Sigmoid colon (tissue), 7 donors: Measurements from ENCODE around the gene RTN3. TPM values are rescaled to one million over a fixed set of nuclear protein-coding genes. Genes with fewer than 3 reads are reported as not detected.
"Not testable (repeated sequence)": the region's sequence is repeated elsewhere in the genome, so short reads cannot be mapped to it uniquely, and the experiment has no call there.

Experiments
- DNase-seq: peaks from one replicate; pipeline ENCODE4 v3.0.0-alpha.2; 2019
- H3K27ac ChIP-seq, 4 donors: fragments of 200-600 bp; sonication (generic); one replicate each; pipeline ENCODE4 v1.5.1; 2016 to 2019; ENCODE audit warnings: mild to moderate bottlenecking in 1 of 4
- H3K27me3 ChIP-seq, 3 donors: fragments of 200-600 bp; sonication (generic); one replicate each; pipeline ENCODE4 v1.5.1; 2019; ENCODE audit warnings: mild to moderate bottlenecking in 1 of 3
- H3K36me3 ChIP-seq, 4 donors: fragments of 200-600 bp; sonication (generic); one replicate each; pipeline ENCODE4 v1.5.1; 2016 to 2019
- H3K4me1 ChIP-seq, 4 donors: fragments of 200-600 bp; sonication (generic); one replicate each; pipeline ENCODE4 v1.5.1; 2017 to 2019
- H3K4me3 ChIP-seq, 4 donors: fragments of 200-600 bp; sonication (generic); one replicate each; pipeline ENCODE4 v1.5.1; 2017 to 2019; ENCODE audit warnings: mild to moderate bottlenecking in 2 of 4, moderate library complexity in 1 of 4
- H3K9me3 ChIP-seq, 4 donors: fragments of 200-600 bp in 3 of 4; sonication (generic) in 3 of 4; one replicate each; pipeline versions ENCODE4 v1.5.1 to v1.6.1; 2013 to 2019
- CTCF ChIP-seq, 4 experiments: fragments of 450-650 bp in 3 of 4; fragments of 200-600 bp in 1 of 4; IDR thresholded peaks; one replicate each; pipeline ENCODE4 v1.5.1; 2016 to 2019; ENCODE audit warnings: antibody characterized with exemption in 4 of 4, mild to moderate bottlenecking in 3 of 4, moderate library complexity in 2 of 4
- EP300 ChIP-seq, 4 donors: sonication (generic); formaldehyde crosslinking; IDR thresholded peaks; one replicate each; pipeline ENCODE4 v1.6.1; 2017; ENCODE audit warnings: antibody characterized with exemption in 4 of 4
- POLR2A ChIP-seq, 2 donors: fragments of 450-650 bp; IDR thresholded peaks; one replicate each; pipeline ENCODE4 v1.6.1; 2016; ENCODE audit warnings: antibody characterized with exemption in 2 of 2, mild to moderate bottlenecking in 2 of 2, moderate library complexity in 2 of 2
- POLR2AphosphoS5 ChIP-seq, 4 donors: sonication (generic); formaldehyde crosslinking; IDR thresholded peaks; one replicate each; pipeline ENCODE4 v1.6.1; 2017; ENCODE audit warnings: antibody characterized with exemption in 4 of 4
- WGBS, 2 donors: extraction: QIAGEN DNeasy Blood & Tissue Kit; methylation state at CpG; one replicate each; pipeline ENCODE4 v1.1.7; 2013; 5-methylcytosine and 5-hydroxymethylcytosine counted together
- intact Hi-C: fragments of 100-400 bp; cut with DNase I; formaldehyde crosslinking; loops from one replicate; pipeline ENCODE4 v1.15.1; 2023
- polyA plus RNA-seq, 3 donors: library from polyadenylated mRNA; stranded (reverse); fragments of 200-250 nt; gene quantifications; one replicate each; pipeline ENCODE4 v1.2.3, GENCODE V29; 2013
- total RNA-seq, 4 donors: library from RNA; depleted of rRNA; stranded (reverse); fragments of >200 nt; gene quantifications; one replicate each; pipeline ENCODE4 v1.1.0, GENCODE V29; 2016
- donor health status: healthy with polysubstance abuse.
- donor health status: Bipolar disorder and iron deficiency.
- donor health status: healthy.

The RTN3 gene
- total and polyA plus RNA-seq, 7 donors = 24.6 to 105 (median 89.5) TPM

- intact Hi-C loops = no loop called here
- WGBS, 2 donors = 3 to 6% methylated on average over 19 of the region's 19 CpGs
- Histone ChIP-seq H3K27ac (peak overlapping the region; percentile 94 to 97 (median 97)), H3K9me3 (no peaks in the 10 kb centered on the region), H3K27me3 (no peaks in the 10 kb centered on the region), H3K4me3 (peak overlapping the region; percentile 79 to 98 (median 87)), H3K36me3 (no peaks in the 10 kb centered on the region), H3K4me1 (peaks cover 0 to 43% (median 37%) of the 10 kb centered on the region in 4 donors)
- peak; percentile 67 for DNase-seq
- no peak for TF ChIP-seq EP300 (IDR thresholded peaks at IDR 0.05)
- TF ChIP-seq CTCF (IDR thresholded peaks at IDR 0.05) = no peak
- no peak for TF ChIP-seq POLR2A (IDR thresholded peaks at IDR 0.05)
- TF ChIP-seq POLR2AphosphoS5 (IDR thresholded peaks at IDR 0.05) = no peak
These were observed 1.0 kb downstream of the RTN3 start for GRCh38 chr11:63682066-63683021.

- peak overlapping the region; percentile 94 to 97 (median 97) for H3K27ac ChIP-seq
- peaks cover 0 to 50% (median 38%) of the 10 kb centered on the region in 4 donors for H3K4me1 ChIP-seq
- intact Hi-C loops = no loop called here
- no peaks in the 10 kb centered on the region for H3K27me3 ChIP-seq
- TF ChIP-seq CTCF (IDR thresholded peaks at IDR 0.05) (no peak), EP300 (IDR thresholded peaks at IDR 0.05) (no peak), POLR2A (IDR thresholded peaks at IDR 0.05) (no peak), POLR2AphosphoS5 (IDR thresholded peaks at IDR 0.05) (no peak)
- peak overlapping the region in 3 of 4 donors; percentile 79 to 98 (median 93) for H3K4me3 ChIP-seq
- 76 to 82% methylated on average over 8 of the region's 8 CpGs for WGBS, 2 donors
- H3K9me3 ChIP-seq = no peaks in the 10 kb centered on the region
- no peak for DNase-seq
- no peaks in the 10 kb centered on the region for H3K36me3 ChIP-seq
These were observed 2.1 kb downstream of the RTN3 start for GRCh38 chr11:63683133-63683991.

GRCh38 chr11:63685158-63685721, 3.9 kb downstream of the RTN3 start:
- DNase-seq, H3K9me3 ChIP-seq, H3K27me3 ChIP-seq, intact Hi-C loops, H3K36me3 ChIP-seq, H3K27ac ChIP-seq, H3K4me3 ChIP-seq: not testable (repeated sequence)
- peaks cover 0 to 50% (median 40%) of the 10 kb centered on the region in 4 donors for H3K4me1 ChIP-seq
- WGBS, 2 donors = 90 to 94% methylated on average over 7 of the region's 7 CpGs

GRCh38 chr11:63686926-63687325, 5.6 kb downstream of the RTN3 start:
- Histone ChIP-seq H3K27me3 (no peaks in the 10 kb centered on the region), H3K4me1 (peaks cover 0 to 48% (median 34%) of the 10 kb centered on the region in 4 donors), H3K27ac (peak overlapping the region in 1 of 4 donors; percentile 10), H3K9me3 (no peaks in the 10 kb centered on the region), H3K36me3 (no peaks in the 10 kb centered on the region), H3K4me3 (no peak overlapping the region)
- WGBS, 2 donors = 65 to 77% methylated on average over 2 of the region's 2 CpGs
- no peak for TF ChIP-seq CTCF (IDR thresholded peaks at IDR 0.05)
- TF ChIP-seq EP300 (IDR thresholded peaks at IDR 0.05) = no peak
- no peak for TF ChIP-seq POLR2AphosphoS5 (IDR thresholded peaks at IDR 0.05)
- TF ChIP-seq POLR2A (IDR thresholded peaks at IDR 0.05) = no peak
- DNase-seq = no peak
- intact Hi-C loops = no loop called here
